IgD-negative memory B cell (primary cell): Measurements from ENCODE around the gene GRB10. TPM values are rescaled to one million over a fixed set of nuclear protein-coding genes. Genes with fewer than 3 reads are reported as not detected.
A peak's percentile ranks its signal among the peaks of the same experiment; 100 is the strongest.

Experiments
- H3K27ac Mint-ChIP-seq, 3 donors: one replicate each; pipeline ENCODE4 v1.8.0; 2020 to 2022; ENCODE audit warnings: mild to moderate bottlenecking in 3 of 3, mixed read lengths in 3 of 3, moderate library complexity in 1 of 3
- H3K27me3 Mint-ChIP-seq: one replicate; pipeline ENCODE4 v1.8.0; 2021; ENCODE audit warnings: mixed read lengths
- H3K36me3 Mint-ChIP-seq: one replicate; pipeline ENCODE4 v1.8.0; 2020; ENCODE audit warnings: mild to moderate bottlenecking, mixed read lengths
- H3K4me1 Mint-ChIP-seq, 3 donors: one replicate each; pipeline ENCODE4 v1.8.0; 2020 to 2022; ENCODE audit warnings: mixed read lengths in 3 of 3, mild to moderate bottlenecking in 1 of 3
- H3K4me3 Mint-ChIP-seq, 4 donors: one replicate each; pipeline ENCODE4 v1.8.0; 2020 to 2022; ENCODE audit warnings: mild to moderate bottlenecking in 4 of 4, mixed read lengths in 4 of 4, moderate library complexity in 3 of 4
- H3K9me3 Mint-ChIP-seq, 3 donors: one replicate each; pipeline ENCODE4 v1.8.0; 2020 to 2021; ENCODE audit warnings: mixed read lengths in 3 of 3, mild to moderate bottlenecking in 1 of 3
- polyA plus RNA-seq: library from polyadenylated mRNA; unstranded; fragments of 300-500 nt; fragmentation: Illumina TruSeq; gene quantifications from one replicate; pipeline ENCODE4 v1.2.3, GENCODE V29; 2021

GRB10 gene
- polyA plus RNA-seq, 1 donor from 2014 or later: 0.11 TPM

- peaks cover 5% of the 10 kb centered on the region for H3K36me3 Mint-ChIP-seq
- H3K4me3 Mint-ChIP-seq: peak overlapping the region in 3 of 4 donors; percentile 17 to 73 (median 55)
- H3K9me3 Mint-ChIP-seq: peaks cover 3 to 11% (median 7%) of the 10 kb centered on the region in 3 donors
- no peak overlapping the region for H3K27ac Mint-ChIP-seq
- H3K27me3 Mint-ChIP-seq: peaks cover 47% of the 10 kb centered on the region
- H3K4me1 Mint-ChIP-seq: peaks cover 2 to 3% (median 3%) of the 10 kb centered on the region in 3 donors
Measured at GRCh38 chr7:50792342-50793119, 9.8 kb upstream of the GRB10 start.

- peaks cover 2 to 3% (median 3%) of the 10 kb centered on the region in 3 donors for H3K4me1 Mint-ChIP-seq
- peaks cover 3% of the 10 kb centered on the region for H3K36me3 Mint-ChIP-seq
- H3K27ac Mint-ChIP-seq: no peak overlapping the region
- H3K27me3 Mint-ChIP-seq: peaks cover 46% of the 10 kb centered on the region
- H3K4me3 Mint-ChIP-seq: peak overlapping the region in 2 of 4 donors; percentile 17 to 55
- H3K9me3 Mint-ChIP-seq: peaks cover 5 to 17% (median 6%) of the 10 kb centered on the region in 3 donors
Measured at GRCh38 chr7:50791938-50792341, 9.2 kb upstream of the GRB10 start.

GRCh38 chr7:50791363-50791937, 8.8 kb upstream of the GRB10 start:
- peaks cover 6 to 21% (median 10%) of the 10 kb centered on the region in 3 donors for H3K9me3 Mint-ChIP-seq
- no peak overlapping the region for H3K4me3 Mint-ChIP-seq
- H3K27me3 Mint-ChIP-seq: peaks cover 47% of the 10 kb centered on the region
- peak overlapping the region in 1 of 3 donors; percentile 19 for H3K27ac Mint-ChIP-seq
- H3K4me1 Mint-ChIP-seq: peaks cover 2 to 3% (median 3%) of the 10 kb centered on the region in 3 donors
- peaks cover 3% of the 10 kb centered on the region for H3K36me3 Mint-ChIP-seq

- Mint-ChIP-seq H3K4me3 (no peak overlapping the region), H3K4me1 (peaks cover 2 to 3% (median 3%) of the 10 kb centered on the region in 3 donors), H3K27me3 (peaks cover 42% of the 10 kb centered on the region), H3K9me3 (peaks cover 6 to 21% (median 13%) of the 10 kb centered on the region in 3 donors), H3K36me3 (peaks cover 3% of the 10 kb centered on the region), H3K27ac (no peak overlapping the region)
Measured at GRCh38 chr7:50790381-50790780, 7.7 kb upstream of the GRB10 start.

- peaks cover 41% of the 10 kb centered on the region for H3K27me3 Mint-ChIP-seq
- no peaks in the 10 kb centered on the region for H3K36me3 Mint-ChIP-seq
- H3K9me3 Mint-ChIP-seq: peaks cover 6 to 21% (median 13%) of the 10 kb centered on the region in 3 donors
- H3K4me1 Mint-ChIP-seq: peaks cover 0 to 3% (median 2%) of the 10 kb centered on the region in 3 donors
- no peak overlapping the region for H3K27ac Mint-ChIP-seq
- no peak overlapping the region for H3K4me3 Mint-ChIP-seq
Measured at GRCh38 chr7:50788382-50788781, 5.7 kb upstream of the GRB10 start.

- Mint-ChIP-seq H3K4me3 (no peak overlapping the region), H3K27me3 (peaks cover 45% of the 10 kb centered on the region), H3K36me3 (no peaks in the 10 kb centered on the region), H3K27ac (no peak overlapping the region), H3K9me3 (peaks cover 6 to 21% (median 13%) of the 10 kb centered on the region in 3 donors), H3K4me1 (peaks cover 0 to 3% (median 2%) of the 10 kb centered on the region in 3 donors)
Measured at GRCh38 chr7:50787825-50788224, 5.1 kb upstream of the GRB10 start.

- Mint-ChIP-seq H3K9me3 (peaks cover 6 to 21% (median 13%) of the 10 kb centered on the region in 3 donors), H3K27me3 (peaks cover 25% of the 10 kb centered on the region), H3K36me3 (no peaks in the 10 kb centered on the region), H3K4me3 (no peak overlapping the region), H3K4me1 (no peaks in the 10 kb centered on the region), H3K27ac (no peak overlapping the region)
Measured at GRCh38 chr7:50785346-50785745, 2.6 kb upstream of the GRB10 start.

GRCh38 chr7:50783801-50784507, 1.3 kb upstream of the GRB10 start:
- peaks cover 18% of the 10 kb centered on the region for H3K27me3 Mint-ChIP-seq
- peak overlapping the region in 1 of 4 donors; percentile 56 for H3K4me3 Mint-ChIP-seq
- H3K9me3 Mint-ChIP-seq: peaks cover 4 to 15% (median 13%) of the 10 kb centered on the region in 3 donors
- H3K4me1 Mint-ChIP-seq: no peaks in the 10 kb centered on the region
- H3K27ac Mint-ChIP-seq: no peak overlapping the region
- no peaks in the 10 kb centered on the region for H3K36me3 Mint-ChIP-seq

GRCh38 chr7:50783303-50783702, 607 bp upstream of the GRB10 start:
- H3K27me3 Mint-ChIP-seq: peaks cover 18% of the 10 kb centered on the region
- H3K9me3 Mint-ChIP-seq: peaks cover 3 to 14% (median 11%) of the 10 kb centered on the region in 3 donors
- no peaks in the 10 kb centered on the region for H3K36me3 Mint-ChIP-seq
- no peak overlapping the region for H3K27ac Mint-ChIP-seq
- H3K4me1 Mint-ChIP-seq: no peaks in the 10 kb centered on the region
- peak overlapping the region in 2 of 4 donors; percentile 4 to 56 for H3K4me3 Mint-ChIP-seq

GRCh38 chr7:50781381-50782293, 1.1 kb downstream of the GRB10 start:
- H3K36me3 Mint-ChIP-seq: no peaks in the 10 kb centered on the region
- H3K9me3 Mint-ChIP-seq: peaks cover 0 to 6% (median 4%) of the 10 kb centered on the region in 3 donors
- no peaks in the 10 kb centered on the region for H3K4me1 Mint-ChIP-seq
- H3K4me3 Mint-ChIP-seq: peak overlapping the region in 1 of 4 donors; percentile 13
- H3K27me3 Mint-ChIP-seq: peaks cover 12% of the 10 kb centered on the region
- no peak overlapping the region for H3K27ac Mint-ChIP-seq

- H3K4me1 Mint-ChIP-seq: no peaks in the 10 kb centered on the region
- no peak overlapping the region for H3K4me3 Mint-ChIP-seq
- no peak overlapping the region for H3K27ac Mint-ChIP-seq
- H3K36me3 Mint-ChIP-seq: no peaks in the 10 kb centered on the region
- peaks cover 12% of the 10 kb centered on the region for H3K27me3 Mint-ChIP-seq
- H3K9me3 Mint-ChIP-seq: peaks cover 0 to 3% (median 2%) of the 10 kb centered on the region in 3 donors
Measured at GRCh38 chr7:50780436-50780835, 2.3 kb downstream of the GRB10 start.

- Mint-ChIP-seq H3K27me3 (peaks cover 10% of the 10 kb centered on the region), H3K4me3 (no peak overlapping the region), H3K36me3 (no peaks in the 10 kb centered on the region), H3K27ac (peak overlapping the region in 1 of 3 donors; percentile 19), H3K9me3 (peaks cover 0 to 3% (median 2%) of the 10 kb centered on the region in 3 donors), H3K4me1 (no peaks in the 10 kb centered on the region)
Measured at GRCh38 chr7:50779427-50779826, 3.3 kb downstream of the GRB10 start.

GRCh38 chr7:50778189-50778588, 4.5 kb downstream of the GRB10 start:
- H3K4me1 Mint-ChIP-seq: no peaks in the 10 kb centered on the region
- H3K9me3 Mint-ChIP-seq: peaks cover 2 to 3% (median 2%) of the 10 kb centered on the region in 3 donors
- H3K27ac Mint-ChIP-seq: no peak overlapping the region
- no peak overlapping the region for H3K4me3 Mint-ChIP-seq
- peaks cover 5% of the 10 kb centered on the region for H3K27me3 Mint-ChIP-seq
- no peaks in the 10 kb centered on the region for H3K36me3 Mint-ChIP-seq

GRCh38 chr7:50775836-50776235, 6.9 kb downstream of the GRB10 start:
- H3K36me3 Mint-ChIP-seq: no peaks in the 10 kb centered on the region
- peaks cover 4% of the 10 kb centered on the region for H3K27me3 Mint-ChIP-seq
- peaks cover 2 to 3% (median 2%) of the 10 kb centered on the region in 3 donors for H3K9me3 Mint-ChIP-seq
- no peaks in the 10 kb centered on the region for H3K4me1 Mint-ChIP-seq
- no peak overlapping the region for H3K27ac Mint-ChIP-seq
- H3K4me3 Mint-ChIP-seq: no peak overlapping the region
